ENCODE results near the gene MRPL28.
"Not testable (repeated sequence)": the region's sequence is repeated elsewhere in the genome, so short reads cannot be mapped to it uniquely, and the experiment has no call there.

MRPL28 gene

DNA sequence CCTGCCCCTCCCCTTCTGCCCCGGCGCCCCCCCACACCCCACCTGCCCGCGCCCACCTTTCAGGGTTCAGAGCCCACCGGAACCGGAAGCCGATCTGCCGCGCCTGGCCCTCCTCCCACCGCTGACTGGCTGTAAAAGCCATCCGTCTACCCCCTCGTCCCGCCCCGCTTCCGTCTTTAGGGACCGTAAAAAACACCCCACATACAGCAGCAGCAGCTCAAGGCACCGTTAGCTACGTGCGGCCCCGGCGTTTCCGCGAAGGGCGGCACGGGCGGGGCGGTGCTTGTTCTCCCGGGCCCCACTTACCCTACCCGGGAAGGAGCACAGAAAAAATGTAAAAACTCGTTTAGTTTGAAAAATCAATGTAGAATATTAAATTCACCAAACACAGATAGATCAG is at the start of gene MRPL28:
Gene MRPL28, minus strand, starts transcription at position 96 of the 400 bp plus-strand sequence. CDS start 320 bp downstream, outside the sequence.
- DNase-seq = peak; percentile 70

- DNase-seq = not testable (repeated sequence)
Observed at GRCh38 chr16:415170-415498, 44.8 kb upstream of the MRPL28 start.

DNA sequence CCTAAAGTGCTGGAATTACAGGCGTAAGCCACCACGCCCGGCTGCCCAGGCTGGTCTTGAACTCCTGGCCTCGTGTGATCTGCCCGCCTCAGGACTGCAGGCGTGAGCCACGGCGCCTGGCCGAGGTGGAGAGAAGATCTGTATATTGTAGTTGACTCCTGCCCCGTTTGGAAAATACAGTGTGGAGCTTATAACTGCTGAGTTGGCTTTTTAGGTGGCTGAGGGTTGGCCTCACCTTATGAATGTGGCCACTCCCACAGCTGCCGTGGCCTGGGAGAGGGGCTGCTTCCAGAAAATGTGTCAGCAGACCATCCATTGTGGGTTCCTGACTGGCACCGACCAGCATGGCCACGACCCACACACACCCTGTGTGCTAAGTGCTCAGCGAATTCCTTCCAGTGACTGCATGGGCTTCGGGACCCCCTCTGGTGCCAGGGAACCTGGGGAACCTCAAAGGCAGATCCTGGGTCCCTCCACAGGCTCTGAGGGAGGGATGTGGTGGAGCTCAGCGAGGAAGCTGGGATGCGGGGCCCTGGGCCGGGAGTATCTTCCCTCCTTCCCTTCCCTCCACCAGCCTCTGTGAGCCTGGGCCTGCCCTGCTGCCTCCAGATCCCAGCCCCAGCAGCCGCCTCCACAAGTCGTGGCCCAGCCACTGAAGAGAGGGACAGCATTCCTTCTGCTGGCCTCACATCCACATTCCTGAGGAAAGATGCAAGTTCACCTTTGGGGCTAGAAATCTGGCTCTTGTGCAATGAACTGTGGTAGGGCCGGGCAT is 44.2 kb upstream of the MRPL28 start:
- no peak for DNase-seq

- DNase-seq = no peak
Observed at GRCh38 chr16:411576-412265, 41.4 kb upstream of the MRPL28 start.

DNA sequence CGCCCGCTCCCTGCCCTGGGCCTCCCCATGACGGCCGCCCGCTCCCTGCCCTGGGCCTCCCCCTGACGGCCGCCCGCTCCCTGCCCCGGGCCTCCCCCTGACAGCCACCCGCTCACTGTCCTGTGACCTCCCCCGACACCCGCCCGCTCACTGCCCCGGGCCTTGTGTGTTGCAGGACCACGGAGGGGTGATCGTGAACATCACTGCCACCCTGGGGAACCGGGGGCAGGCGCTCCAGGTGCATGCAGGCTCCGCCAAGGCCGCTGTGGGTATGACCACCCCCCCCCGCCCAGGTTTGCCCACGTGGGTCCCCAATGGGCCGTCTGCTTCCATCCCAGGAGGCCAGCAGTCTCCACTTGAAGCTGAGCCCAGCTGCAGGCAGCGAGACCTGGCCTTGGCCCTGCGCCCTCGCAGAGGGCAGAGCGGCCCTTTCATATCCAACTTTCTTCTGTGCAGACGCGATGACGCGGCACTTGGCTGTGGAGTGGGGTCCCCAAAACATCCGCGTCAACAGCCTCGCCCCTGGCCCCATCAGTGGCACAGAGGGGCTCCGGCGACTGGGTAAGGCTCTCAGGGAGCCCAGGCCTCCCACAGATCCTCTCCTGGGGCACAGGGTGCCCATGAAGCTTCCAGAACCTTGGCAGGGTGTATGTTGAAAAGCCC is 40.3 kb upstream of the MRPL28 start:
- no peak for DNase-seq

DNA sequence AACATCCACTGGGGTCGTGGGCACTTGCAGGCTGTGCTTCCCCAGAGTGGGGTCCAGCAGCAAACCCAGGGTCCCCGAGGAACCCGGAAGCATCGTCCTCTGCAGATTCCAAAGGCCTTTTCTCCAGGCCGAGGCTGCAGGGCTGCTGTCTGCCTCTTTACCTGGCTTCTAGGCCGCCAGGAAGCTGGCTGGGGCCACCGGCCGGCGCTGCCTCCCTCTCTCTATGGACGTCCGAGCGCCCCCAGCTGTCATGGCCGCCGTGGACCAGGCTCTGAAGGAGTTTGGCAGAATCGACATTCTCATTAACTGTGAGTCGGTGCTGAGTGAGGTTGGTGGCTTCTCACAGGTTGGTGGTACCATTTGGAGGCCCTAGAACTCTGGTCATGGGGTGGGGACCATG is 36.9 kb upstream of the MRPL28 start:
- no peak for DNase-seq

DNA sequence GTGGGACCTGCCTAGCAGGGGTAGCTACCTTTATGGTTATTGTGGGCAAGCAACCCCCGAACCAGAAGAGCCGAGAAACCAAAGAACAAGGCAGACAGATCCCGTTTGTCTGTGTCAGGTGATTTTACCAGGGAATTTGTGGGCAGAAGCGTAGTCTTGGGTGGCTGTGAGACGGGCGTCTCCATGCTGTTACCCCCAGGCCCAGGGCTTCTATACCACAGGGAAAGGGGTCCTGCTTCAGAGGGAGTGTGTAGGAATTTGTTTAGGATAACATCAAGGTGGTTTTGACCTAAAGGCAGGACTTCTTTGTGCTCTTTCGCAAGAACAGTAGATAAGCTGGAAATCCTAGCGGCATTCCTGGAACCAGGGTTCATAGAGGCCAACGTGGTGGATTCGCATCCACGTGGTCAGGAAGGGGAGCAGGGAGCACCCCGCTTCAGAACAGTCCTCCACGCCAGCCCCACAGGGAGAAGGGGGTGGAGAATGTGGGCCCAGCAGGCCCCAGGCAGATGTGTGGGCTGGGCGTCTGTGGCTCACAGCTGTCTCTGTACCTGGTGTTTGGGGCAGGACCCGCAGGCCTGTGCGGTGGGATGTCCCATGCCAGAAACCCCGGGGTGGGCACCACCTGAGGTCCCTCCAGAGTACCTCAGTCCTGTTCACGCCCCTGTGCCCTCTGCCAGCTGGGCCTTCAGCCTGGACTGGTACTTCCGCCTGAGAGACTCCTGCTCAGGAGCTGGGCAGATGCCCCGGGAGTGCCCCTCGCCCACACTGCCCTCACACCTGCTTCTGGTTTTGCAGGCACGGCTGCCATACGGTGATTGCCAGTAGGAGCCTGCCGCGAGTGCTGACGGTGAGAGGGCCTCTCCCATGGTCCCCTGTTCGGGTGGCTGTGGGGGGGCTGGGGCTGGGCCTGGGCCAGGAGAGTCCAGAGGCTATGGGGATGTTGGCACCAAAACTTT is 35.5 kb upstream of the MRPL28 start:
- no peak for DNase-seq

DNA sequence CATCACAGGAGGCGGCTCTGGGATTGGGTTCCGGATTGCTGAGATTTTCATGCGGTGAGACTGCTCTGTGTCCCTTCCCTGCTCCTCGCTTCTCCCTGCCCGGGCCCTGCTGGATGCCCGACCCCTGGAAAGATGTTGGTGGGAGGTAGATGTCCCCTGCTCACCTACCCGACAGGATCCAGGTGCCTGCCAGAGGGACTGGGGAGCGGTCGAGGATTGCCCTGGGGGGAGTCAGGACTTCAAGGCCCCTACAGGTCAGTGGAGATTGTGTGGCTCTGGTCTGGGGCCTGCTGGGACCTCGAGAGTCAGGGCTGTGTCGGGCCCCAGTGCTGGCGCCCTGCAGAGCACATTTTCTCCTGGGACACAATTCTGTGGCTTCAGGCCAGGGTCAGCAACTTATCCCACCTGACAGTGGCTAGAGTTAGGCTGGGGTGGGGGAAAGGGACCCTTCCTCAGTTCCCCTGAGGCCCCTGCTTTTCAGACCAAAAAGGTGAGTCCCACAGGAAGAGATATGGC is 34.7 kb upstream of the MRPL28 start:
- no peak for DNase-seq

DNA sequence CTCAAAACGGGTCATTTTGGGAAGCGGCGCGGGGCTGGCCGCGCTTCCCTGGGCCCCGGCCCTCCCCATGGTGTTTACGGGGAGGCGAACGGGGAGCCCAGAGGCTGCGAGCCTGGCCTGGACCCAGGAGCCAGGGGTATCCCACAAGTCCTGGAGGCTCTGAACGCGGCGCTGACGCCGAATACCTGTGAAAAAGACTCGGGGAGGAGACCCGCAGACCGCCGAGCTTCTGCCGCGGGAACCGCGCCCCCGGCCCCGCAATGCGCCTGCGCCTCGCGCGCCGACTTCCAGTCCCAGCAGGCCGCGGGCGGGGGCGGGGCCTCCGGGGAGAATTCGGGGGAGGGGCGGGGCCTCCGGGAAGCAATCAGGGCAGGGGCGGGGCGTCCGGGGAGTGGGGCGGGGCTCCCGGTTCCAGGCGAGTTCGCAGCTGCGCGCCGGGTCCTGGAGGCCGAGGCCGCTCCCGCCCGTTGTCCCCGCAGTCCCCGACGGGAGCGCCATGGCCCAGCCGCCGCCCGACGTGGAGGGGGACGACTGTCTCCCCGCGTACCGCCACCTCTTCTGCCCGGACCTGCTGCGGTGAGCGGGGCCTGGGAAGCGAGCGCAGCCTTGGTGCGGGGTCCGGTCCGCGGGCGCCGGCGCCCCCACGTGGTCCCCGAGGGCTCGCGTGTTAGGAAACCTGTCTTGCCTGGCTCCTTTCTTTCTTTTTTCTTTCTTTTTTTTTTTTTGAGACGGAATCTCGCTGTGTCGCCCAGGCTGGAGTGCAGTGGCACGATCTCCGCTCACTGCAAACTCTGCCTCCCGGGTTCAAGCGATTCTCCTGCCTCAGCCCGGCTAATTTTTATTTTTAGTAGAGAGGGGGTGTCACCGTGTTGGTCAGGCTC is 31.4 kb upstream of the MRPL28 start, which contains the start of gene DECR2:
Gene DECR2, plus strand, starts transcription at position 418 of the 881 bp plus-strand sequence. Its CDS starts 79 bp downstream, at position 497.
- peak; percentile 71 for DNase-seq

DNA sequence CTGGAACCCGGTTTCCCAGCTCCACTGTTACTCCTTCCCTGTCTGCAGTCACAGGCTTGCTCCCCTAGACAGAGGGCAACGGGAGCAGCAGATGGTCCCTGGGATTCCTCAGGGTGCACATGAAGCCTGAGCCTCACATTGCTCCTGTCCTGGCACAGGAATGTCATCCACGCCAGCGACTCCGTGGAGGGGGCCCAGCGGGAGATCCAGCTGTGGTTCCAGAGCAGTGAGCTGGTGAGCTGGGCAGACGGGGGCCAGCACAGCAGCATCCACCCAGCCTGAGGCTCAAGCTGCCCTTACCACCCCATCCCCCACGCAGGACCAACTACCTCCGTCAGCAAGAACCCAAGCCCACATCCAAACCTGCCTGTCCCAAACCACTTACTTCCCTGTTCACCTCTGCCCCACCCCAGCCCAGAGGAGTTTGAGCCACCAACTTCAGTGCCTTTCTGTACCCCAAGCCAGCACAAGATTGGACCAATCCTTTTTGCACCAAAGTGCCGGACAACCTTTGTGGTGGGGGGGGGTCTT is 29.8 kb upstream of the MRPL28 start:
- no peak for DNase-seq

DNA sequence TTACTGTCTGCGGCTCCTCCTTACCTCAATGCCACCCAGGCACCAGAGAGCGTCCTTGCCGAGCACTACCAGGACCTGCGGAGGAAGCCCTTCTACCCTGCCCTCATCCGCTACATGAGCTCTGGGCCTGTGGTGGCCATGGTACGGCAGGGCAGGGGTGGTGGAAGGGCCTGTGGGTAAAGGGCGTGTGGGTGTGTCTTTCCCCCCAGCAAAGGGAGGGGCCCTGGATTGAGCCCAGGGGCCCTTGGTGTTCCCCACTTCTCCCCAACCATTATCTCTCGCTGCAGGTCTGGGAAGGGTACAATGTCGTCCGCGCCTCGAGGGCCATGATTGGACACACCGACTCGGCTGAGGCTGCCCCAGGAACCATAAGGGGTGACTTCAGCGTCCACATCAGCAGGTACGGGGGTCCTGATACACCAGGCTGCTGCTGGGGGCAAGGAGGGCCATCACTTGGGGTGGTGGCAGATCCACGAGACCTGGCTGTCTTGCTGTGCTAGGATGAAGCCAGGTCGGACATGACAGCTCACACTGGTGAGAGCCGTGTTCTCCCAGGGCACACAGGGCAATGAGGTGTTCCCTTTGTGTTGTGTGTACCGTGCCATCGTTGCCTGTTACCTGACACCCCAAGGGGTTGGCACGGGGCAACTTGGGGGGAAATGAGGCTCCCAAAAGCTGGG is 29.1 kb upstream of the MRPL28 start:
- no peak for DNase-seq

- no peak for DNase-seq
Observed at GRCh38 chr16:398561-399339, 28.4 kb upstream of the MRPL28 start.

DNA sequence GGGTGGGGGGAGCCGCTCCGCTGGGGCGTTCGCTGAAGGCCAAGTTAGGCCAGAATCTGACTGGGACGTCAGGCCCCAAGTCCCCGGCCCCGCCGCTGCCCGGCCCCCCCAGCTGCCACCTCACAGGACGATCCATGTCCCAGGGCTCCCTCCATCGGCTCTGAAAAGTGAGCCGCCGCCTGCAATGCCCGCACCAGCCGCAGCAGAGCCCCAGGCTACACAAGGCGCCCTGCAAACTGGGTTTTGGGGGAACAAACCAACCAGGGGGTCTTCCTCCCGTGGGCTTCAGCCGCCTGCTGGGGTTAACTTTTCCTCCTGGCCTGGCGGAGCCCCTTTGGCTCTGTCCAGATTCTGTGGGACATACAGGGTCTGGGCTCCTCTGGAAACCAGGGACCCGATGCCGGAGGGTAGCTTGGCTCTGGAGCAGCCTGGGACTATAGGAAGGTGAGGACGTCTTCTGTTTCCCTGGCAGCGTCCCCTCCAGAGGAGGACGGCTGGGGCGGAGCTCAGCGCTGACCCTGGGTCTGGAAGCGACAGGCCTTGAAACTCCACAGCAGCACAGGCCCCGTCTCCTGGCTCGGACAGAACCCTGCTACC is 27.5 kb upstream of the MRPL28 start:
- DNase-seq = no peak

DNA sequence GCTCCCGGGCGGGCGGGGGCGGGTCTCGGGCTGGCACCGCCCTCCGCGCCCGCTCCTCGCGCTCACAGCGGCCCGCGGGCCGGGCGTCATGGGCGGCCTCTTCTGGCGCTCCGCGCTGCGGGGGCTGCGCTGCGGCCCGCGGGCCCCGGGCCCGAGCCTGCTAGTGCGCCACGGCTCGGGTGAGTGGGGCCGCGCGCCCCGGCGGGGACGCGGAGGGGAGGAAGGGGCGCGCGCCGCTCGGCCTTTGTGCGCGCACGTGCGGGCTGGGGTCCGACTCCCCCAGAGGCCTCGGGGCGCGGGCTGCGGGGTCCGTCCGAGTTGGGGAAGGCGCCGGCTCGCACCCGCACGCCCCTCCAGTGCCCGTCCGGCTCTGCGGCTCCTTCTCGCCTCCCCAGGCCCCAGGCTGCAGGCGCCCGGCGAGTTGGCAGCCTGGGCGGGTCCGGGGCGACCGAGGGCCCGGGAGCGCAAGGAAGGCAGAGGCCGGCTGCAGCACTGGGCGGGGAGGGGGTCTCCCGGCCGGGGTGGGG is 26.9 kb upstream of the MRPL28 start, which contains the start of gene NME4:
Gene NME4, plus strand, starts transcription at position 65 of the 527 bp plus-strand sequence. Its CDS starts 24 bp downstream, at position 89.
- DNase-seq = no peak

- DNase-seq = peak; percentile 30
Observed at GRCh38 chr16:396605-397004, 26.3 kb upstream of the MRPL28 start.

- no peak for DNase-seq
Observed at GRCh38 chr16:396199-396598, 25.9 kb upstream of the MRPL28 start.

DNA sequence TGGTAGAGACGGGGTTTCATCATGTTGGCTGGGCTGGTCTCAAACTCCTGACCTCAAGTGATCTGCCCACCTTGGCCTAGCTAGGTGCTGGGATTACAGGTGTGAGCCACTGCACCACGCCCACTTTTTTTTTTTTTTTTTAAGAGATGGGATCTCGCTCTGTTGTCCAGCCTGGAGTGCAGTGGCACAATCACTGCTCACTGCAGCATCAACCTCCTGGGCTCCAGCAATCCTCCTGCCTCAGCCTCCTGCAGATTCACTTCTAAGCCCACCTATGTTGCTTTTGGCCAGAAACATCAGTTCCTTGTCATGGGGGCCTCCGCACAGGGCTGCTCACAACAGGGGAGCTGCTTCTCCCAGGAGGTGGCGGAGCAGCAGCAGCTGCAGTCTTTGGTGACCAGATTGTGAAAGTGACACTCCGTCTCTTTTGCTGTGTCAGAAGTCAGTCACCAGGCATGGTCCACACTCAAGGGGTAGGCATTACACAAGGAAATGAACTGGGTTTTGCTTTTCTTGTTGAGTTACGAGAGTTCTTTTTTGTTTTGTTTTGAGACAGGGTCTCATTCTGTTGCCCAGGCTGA is 22.2 kb upstream of the MRPL28 start:
- no peak for DNase-seq

- DNase-seq = no peak
Observed at GRCh38 chr16:391885-392335, 21.6 kb upstream of the MRPL28 start.

All from NCI-H1105 treated with DMSO at 0.1 percent for 48 hours (cell line).